HepG2 (cell line): Measurements from ENCODE around the gene PITHD1. TPM values are rescaled to one million over a fixed set of nuclear protein-coding genes. Genes with fewer than 3 reads are reported as not detected.
A peak's percentile ranks its signal among the peaks of the same experiment; 100 is the strongest.

Experiments used
- ATRX ChIP-seq: sonication (generic); formaldehyde crosslinking; IDR thresholded peaks from 2 replicates; pipeline ENCODE4 v1.4.0; 2020; ENCODE audit warnings: missing genetic modification reagents, borderline replicate concordance
- CEBPB ChIP-seq: IDR thresholded peaks from 2 replicates; pipeline ENCODE4 v1.6.1; 2011; ENCODE audit warnings: low read depth, low read length, improper control_type of control experiment, borderline replicate concordance
- CENPX ChIP-seq: sonication (generic); formaldehyde crosslinking; IDR thresholded peaks from 2 replicates; pipeline ENCODE4 v1.9.0; 2021; ENCODE audit warnings: mild to moderate bottlenecking, missing genetic modification reagents, moderate library complexity
- CHD2 ChIP-seq: IDR thresholded peaks from 2 replicates; pipeline ENCODE4 v1.6.1; 2011; ENCODE audit warnings: low read depth, low read length, improper control_type of control experiment
- KAT2B ChIP-seq: fragments of 150-350 bp; IDR thresholded peaks from 2 replicates; pipeline ENCODE4 v1.6.1; 2014; ENCODE audit warnings: low read depth, low read length, borderline replicate concordance
- MZF1 ChIP-seq: sonication (generic); formaldehyde crosslinking; IDR thresholded peaks from 2 replicates; pipeline ENCODE4 v1.8.1; 2023; ENCODE audit warnings: mild to moderate bottlenecking, missing genetic modification reagents, borderline replicate concordance
- NR2F6 ChIP-seq, 2 experiments: IDR thresholded peaks; 2 replicates each; pipeline ENCODE4 v1.6.1; 2016; ENCODE audit warnings: antibody characterized with exemption in 1 of 2, mild to moderate bottlenecking in 1 of 2
- PPARG ChIP-seq: conservative IDR thresholded peaks from 2 replicates; pipeline ENCODE4 v1.6.1; 2016; ENCODE audit warnings: missing biosample characterization, missing genetic modification reagents
- RCOR2 ChIP-seq: IDR thresholded peaks from 2 replicates; pipeline ENCODE4 v1.6.1; 2016; ENCODE audit warnings: missing biosample characterization, missing genetic modification reagents
- RFXANK ChIP-seq: IDR thresholded peaks from 2 replicates; pipeline ENCODE4 v1.6.1; 2016
- SKI ChIP-seq: fragments of 450-650 bp; IDR thresholded peaks from one replicate; pipeline ENCODE4 v1.6.1; 2018; ENCODE audit warnings: mild to moderate bottlenecking; ENCODE audit not compliant: partially characterized antibody
- SNRNP70 ChIP-seq: fragments of 200-400 bp; formaldehyde crosslinking; IDR thresholded peaks from 2 replicates; pipeline ENCODE4 v1.6.1; 2017; ENCODE audit warnings: mild to moderate bottlenecking, low read depth, low read length, moderate library complexity
- TCF12 ChIP-seq, 2 experiments: fragments of 450-650 bp in 1 of 2; sonication (generic) in 1 of 2; formaldehyde crosslinking in 1 of 2; IDR thresholded peaks; 2 replicates each; pipeline versions ENCODE4 v1.6.1 to v1.8.0; 2017 to 2022; ENCODE audit warnings: antibody characterized with exemption in 1 of 2, mild to moderate bottlenecking in 1 of 2, missing genetic modification reagents in 1 of 2, moderate library complexity in 1 of 2
- TEAD2 ChIP-seq: sonication (generic); formaldehyde crosslinking; IDR thresholded peaks from 2 replicates; pipeline ENCODE4 v1.9.0; 2021; ENCODE audit warnings: missing genetic modification reagents
- ZFP41 ChIP-seq: sonication (generic); formaldehyde crosslinking; IDR thresholded peaks from 2 replicates; pipeline ENCODE4 v1.4.0; 2020; ENCODE audit warnings: mild to moderate bottlenecking, missing genetic modification reagents, borderline replicate concordance
- ZNF34 ChIP-seq: sonication (generic); formaldehyde crosslinking; IDR thresholded peaks from 2 replicates; pipeline ENCODE4 v1.4.0; 2020; ENCODE audit warnings: mild to moderate bottlenecking, missing genetic modification reagents, borderline replicate concordance
- ZNF383 ChIP-seq: sonication (generic); formaldehyde crosslinking; IDR thresholded peaks from 2 replicates; pipeline ENCODE4 v1.4.0; 2020; ENCODE audit warnings: missing genetic modification reagents, mild to moderate bottlenecking, borderline replicate concordance
- ZNF619 ChIP-seq: sonication (generic); formaldehyde crosslinking; IDR thresholded peaks from 2 replicates; pipeline ENCODE4 v1.4.0; 2020; ENCODE audit warnings: mild to moderate bottlenecking, missing genetic modification reagents
- ZNF747 ChIP-seq: sonication (generic); formaldehyde crosslinking; IDR thresholded peaks from 2 replicates; pipeline ENCODE4 v1.8.1; 2023; ENCODE audit warnings: missing genetic modification reagents, mild to moderate bottlenecking, borderline replicate concordance
- polyA plus RNA-seq, 8 experiments: library from polyadenylated mRNA; depleted of rRNA in 3 of 8; stranded (reverse) in 7 of 8; unstranded in 1 of 8; fragments of >200 nt; fragmentation: Illumina TruSeq in 4 of 8; extraction: Trizol in 4 of 8; gene quantifications; 2 replicates each; pipeline versions ENCODE4 v1.2.1 to v1.2.3, GENCODE V29; 2011 to 2016; ENCODE audit warnings: low read depth in 4 of 8, missing spikeins in 1 of 8, mixed read lengths in 1 of 8; ENCODE audit not compliant: insufficient read depth in 1 of 8
- total RNA-seq, 5 experiments: library from RNA; depleted of rRNA; stranded (reverse); fragments of >200 nt; fragmentation: Illumina TruSeq; extraction: Trizol; gene quantifications; 2 replicates each; pipeline ENCODE4 v1.2.3, GENCODE V29; 2016; ENCODE audit warnings: low read depth in 1 of 5
- TF ChIP-seq, protein P1 (sequence below): sonication (generic); formaldehyde crosslinking; IDR thresholded peaks from 2 replicates; pipeline ENCODE4 v1.5.0; 2020; ENCODE audit warnings: missing genetic modification reagents, mild to moderate bottlenecking, borderline replicate concordance
- TF ChIP-seq, protein P2 (sequence below): sonication (generic); formaldehyde crosslinking; IDR thresholded peaks from 2 replicates; pipeline ENCODE4 v1.4.0; 2020; ENCODE audit warnings: low read depth, mild to moderate bottlenecking, missing genetic modification reagents
- TF ChIP-seq, protein P3 (sequence below): sonication (generic); formaldehyde crosslinking; IDR thresholded peaks from 2 replicates; pipeline ENCODE4 v1.5.1; 2020; ENCODE audit warnings: missing genetic modification reagents, mild to moderate bottlenecking, borderline replicate concordance
- TF ChIP-seq, protein P4 (sequence below): sonication (generic); formaldehyde crosslinking; IDR thresholded peaks from 2 replicates; pipeline ENCODE4 v1.4.0; 2020; ENCODE audit warnings: mild to moderate bottlenecking, missing genetic modification reagents

PITHD1 gene
- total and polyA plus RNA-seq, 2 of the 13 experiments (the other 11 are each of a cell fraction or from before 2014, with no cell fraction given) = 28.0 to 37.3 TPM

DNA sequence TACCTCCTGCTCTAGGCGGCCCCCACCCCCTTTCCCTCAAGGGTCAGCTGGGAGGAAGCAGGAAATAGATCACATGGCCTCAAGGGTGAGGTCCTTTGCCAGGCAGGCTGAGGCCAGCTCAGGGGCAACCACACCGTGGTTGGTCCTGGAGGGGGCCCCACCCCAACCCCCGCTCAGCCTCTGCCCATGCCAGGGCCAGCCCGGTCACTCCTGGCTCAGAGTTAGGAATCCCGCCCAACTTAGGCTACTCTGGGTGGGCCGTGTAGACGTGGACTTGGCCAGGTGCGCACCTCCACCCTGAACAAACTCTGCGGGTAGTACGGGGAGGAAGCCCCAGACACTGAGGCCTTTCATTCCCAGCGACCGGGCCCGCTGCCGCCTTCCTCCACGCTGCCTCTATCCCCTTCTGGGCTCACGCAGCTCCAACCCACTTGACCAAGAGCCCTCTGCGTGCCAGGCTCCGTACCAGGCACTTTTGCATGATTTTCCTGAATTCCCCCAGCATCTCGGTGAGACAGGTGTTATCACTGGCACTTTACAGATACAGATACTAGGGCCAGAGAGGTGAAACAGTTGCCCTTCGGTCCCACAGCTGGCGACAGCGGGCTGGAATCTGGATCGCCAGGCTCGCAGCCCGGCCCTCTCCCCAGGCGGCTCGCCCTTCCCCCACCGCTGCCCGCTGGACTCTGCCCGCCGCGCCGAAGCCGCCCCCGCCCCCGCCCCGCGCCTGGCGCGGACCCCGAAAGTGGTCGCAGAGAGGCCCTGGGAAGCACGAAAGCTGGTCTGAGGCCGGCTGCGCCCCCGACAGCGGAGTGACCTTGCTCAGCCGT is 21.6 kb downstream of the PITHD1 start (continued):
- TF ChIP-seq TCF12 (IDR thresholded peaks at IDR 0.05) (no peak), TCF12 (CRISPR knock-in tag; IDR thresholded peaks at IDR 0.05) (no peak), NR2F6 (IDR thresholded peaks at IDR 0.05) (peak; percentile 13; the same call in 1 of the 2 replicates), NR2F6 (CRISPR knock-in tag; IDR thresholded peaks at IDR 0.05) (peak; percentile 30; the same call in 1 of the 2 replicates), ZNF619 (CRISPR knock-in tag) (no peak; the same call in 1 of the 2 replicates), ZFP41 (CRISPR knock-in tag) (no peak), TEAD2 (CRISPR knock-in tag) (no peak), KAT2B (no peak), ZNF34 (CRISPR knock-in tag) (no peak), MZF1 (CRISPR knock-in tag) (no peak), SKI (no peak), ZNF747 (no peak), ZNF383 (no peak), CENPX (CRISPR knock-in tag) (no peak), ATRX (CRISPR knock-in tag) (no peak), RFXANK (CRISPR knock-in tag) (no peak), RCOR2 (CRISPR knock-in tag) (no peak), CHD2 (no peak), PPARG (CRISPR knock-in tag) (no peak), SNRNP70 (no peak), CEBPB (no peak)
- TF ChIP-seq, protein P1, sequence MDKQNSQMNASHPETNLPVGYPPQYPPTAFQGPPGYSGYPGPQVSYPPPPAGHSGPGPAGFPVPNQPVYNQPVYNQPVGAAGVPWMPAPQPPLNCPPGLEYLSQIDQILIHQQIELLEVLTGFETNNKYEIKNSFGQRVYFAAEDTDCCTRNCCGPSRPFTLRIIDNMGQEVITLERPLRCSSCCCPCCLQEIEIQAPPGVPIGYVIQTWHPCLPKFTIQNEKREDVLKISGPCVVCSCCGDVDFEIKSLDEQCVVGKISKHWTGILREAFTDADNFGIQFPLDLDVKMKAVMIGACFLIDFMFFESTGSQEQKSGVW (CRISPR knock-in tag) = no peak
- TF ChIP-seq, protein P2, sequence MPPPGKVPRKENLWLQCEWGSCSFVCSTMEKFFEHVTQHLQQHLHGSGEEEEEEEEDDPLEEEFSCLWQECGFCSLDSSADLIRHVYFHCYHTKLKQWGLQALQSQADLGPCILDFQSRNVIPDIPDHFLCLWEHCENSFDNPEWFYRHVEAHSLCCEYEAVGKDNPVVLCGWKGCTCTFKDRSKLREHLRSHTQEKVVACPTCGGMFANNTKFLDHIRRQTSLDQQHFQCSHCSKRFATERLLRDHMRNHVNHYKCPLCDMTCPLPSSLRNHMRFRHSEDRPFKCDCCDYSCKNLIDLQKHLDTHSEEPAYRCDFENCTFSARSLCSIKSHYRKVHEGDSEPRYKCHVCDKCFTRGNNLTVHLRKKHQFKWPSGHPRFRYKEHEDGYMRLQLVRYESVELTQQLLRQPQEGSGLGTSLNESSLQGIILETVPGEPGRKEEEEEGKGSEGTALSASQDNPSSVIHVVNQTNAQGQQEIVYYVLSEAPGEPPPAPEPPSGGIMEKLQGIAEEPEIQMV (CRISPR knock-in tag) = no peak
- TF ChIP-seq, protein P3, sequence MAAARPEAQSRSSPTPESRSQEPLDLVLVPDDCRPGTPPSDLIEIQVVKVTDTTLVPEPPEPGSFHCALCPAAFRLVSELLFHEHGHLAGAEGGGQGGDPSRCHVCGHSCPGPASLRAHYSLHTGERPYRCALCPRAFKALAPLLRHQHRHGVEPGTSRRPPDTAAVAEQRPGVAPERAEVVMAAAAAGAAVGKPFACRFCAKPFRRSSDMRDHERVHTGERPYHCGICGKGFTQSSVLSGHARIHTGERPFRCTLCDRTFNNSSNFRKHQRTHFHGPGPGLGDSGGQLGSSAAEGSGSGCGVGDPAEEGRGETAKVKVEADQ (CRISPR knock-in tag) = no peak
- TF ChIP-seq, protein P4, sequence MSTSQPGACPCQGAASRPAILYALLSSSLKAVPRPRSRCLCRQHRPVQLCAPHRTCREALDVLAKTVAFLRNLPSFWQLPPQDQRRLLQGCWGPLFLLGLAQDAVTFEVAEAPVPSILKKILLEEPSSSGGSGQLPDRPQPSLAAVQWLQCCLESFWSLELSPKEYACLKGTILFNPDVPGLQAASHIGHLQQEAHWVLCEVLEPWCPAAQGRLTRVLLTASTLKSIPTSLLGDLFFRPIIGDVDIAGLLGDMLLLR (CRISPR knock-in tag) = no peak
